ENCODE results near the gene VASH1.

DNA sequence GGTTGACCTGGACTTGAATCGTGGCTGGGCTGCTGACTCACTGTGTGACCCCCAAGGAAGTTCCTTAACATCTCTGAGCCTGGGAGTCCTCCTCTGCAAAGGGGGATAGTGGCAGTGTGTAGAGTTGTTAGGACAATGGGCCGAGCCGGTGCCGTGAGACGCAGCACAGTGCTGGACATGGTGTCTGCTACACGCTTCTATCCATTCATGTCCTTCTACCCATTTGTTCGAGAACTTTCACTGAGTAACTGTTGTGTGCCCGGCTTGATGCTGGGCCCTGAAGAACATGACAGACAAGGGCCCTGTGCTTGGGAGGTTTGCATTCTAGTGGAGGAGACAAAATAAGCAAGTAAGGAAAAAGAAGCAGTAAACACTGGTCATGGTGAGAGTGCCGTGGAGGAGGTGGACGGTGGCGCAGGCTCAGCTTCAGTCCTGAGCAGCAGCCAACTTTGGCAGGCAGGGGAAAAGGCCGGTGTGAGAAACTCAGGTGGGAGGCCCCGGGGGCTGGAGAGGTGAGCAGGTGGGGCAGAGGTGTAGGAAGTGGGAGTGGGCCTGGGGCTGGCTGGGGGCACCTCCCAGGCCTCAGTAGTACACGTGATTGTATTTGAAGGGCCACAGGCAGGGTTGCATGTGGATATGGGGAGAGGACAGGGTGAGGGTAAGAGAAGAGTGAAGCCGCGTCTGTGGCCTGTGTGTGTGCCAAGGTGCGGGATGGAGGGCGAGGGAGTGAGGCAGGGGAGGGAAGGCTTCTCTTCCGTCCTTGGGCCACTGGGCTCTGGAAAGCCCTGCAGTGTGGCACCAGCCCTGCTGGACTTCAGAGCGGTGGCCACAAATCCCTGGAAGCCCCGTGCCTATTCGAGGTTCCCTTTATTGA, 13.8 kb downstream of the VASH1 start:
- TF ChIP-seq, protein P1, sequence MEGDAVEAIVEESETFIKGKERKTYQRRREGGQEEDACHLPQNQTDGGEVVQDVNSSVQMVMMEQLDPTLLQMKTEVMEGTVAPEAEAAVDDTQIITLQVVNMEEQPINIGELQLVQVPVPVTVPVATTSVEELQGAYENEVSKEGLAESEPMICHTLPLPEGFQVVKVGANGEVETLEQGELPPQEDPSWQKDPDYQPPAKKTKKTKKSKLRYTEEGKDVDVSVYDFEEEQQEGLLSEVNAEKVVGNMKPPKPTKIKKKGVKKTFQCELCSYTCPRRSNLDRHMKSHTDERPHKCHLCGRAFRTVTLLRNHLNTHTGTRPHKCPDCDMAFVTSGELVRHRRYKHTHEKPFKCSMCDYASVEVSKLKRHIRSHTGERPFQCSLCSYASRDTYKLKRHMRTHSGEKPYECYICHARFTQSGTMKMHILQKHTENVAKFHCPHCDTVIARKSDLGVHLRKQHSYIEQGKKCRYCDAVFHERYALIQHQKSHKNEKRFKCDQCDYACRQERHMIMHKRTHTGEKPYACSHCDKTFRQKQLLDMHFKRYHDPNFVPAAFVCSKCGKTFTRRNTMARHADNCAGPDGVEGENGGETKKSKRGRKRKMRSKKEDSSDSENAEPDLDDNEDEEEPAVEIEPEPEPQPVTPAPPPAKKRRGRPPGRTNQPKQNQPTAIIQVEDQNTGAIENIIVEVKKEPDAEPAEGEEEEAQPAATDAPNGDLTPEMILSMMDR (IDR thresholded peaks at IDR 0.05): no peak
- TF ChIP-seq POLR2A (IDR thresholded peaks at IDR 0.05): no peak
- no peak for TF ChIP-seq EP300 (IDR thresholded peaks at IDR 0.05; ENCODE audit: low read depth)
